Activated CD8-positive, alpha-beta memory T cell treated with anti-CD3 and anti-CD28 coated beads, Interleukin-2, amount 50 U/mL, for 1 hour (primary cell): ENCODE measurements around the gene RBM15.

Experiments used
- DNase-seq: peaks from one replicate; pipeline ENCODE4 v3.0.0-alpha.2; 2020; ENCODE audit errors: extremely low read depth

Gene RBM15

DNA sequence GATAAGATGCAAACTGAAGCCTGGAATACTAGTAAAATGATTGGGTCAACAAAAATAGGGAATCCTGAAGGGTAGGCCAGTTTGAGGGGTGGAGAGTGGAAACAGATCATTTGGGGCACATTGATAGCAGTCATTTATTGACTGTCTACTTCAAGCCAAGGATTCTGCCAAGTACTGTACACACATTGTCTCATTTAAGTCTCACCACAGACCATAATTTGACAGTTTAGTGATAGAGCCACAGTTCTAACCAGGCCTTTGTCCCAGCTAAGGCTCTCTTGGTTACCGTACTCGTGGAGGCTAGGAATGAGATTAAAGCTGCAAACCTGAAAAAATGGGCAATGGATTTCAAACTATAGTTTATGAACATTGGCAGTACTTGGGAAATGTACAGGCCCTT is 11.2 kb downstream of the RBM15 start:
- no peak for DNase-seq

DNA sequence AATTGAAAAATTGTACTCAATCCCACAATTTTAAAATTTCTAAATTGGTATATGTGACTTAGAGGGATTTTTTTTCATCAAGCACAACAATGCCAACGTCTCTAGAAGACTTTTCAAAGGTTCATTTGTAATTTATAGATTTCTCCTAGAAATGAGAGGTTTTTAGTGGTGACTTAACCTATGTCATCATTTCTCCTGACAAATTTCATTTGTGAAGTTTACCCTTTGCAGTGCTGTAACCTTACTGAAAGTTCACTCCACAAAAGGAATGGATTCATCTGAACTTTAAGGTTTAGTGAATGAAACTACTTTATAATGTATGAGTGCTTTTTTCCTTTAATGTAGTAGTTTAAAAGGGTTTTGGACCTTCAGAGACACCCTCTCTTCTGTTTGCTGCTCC is 16.1 kb downstream of the RBM15 start:
- no peak for DNase-seq

GRCh38 chr1:110356379-110356778 is 17.2 kb downstream of the RBM15 start:
- DNase-seq = no peak

GRCh38 chr1:110360431-110360830 is 21.3 kb downstream of the RBM15 start:
- DNase-seq = no peak

- no peak for DNase-seq
Measured at GRCh38 chr1:110361856-110362255, 22.7 kb downstream of the RBM15 start.

DNA sequence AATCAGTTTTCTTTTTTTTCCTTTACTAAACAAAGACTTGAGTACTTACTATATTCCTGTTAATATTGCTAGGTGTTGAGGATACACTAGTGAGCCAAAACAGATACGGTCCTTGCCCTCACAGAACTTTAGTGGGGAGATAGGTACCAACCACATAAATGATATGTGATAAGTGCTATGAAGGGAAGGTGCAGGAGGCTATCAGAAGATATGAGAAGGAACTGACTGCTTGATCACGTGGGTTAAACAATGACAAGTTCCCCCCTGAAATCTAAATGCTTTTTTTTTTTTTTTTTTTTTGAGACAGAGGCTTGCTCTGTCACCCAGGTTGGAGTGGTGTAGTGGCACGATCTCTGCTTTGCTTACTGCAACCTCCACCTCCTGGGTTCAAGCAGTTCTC is 25.0 kb downstream of the RBM15 start:
- DNase-seq = no peak

- no peak for DNase-seq
Measured at GRCh38 chr1:110370827-110371226, 31.6 kb downstream of the RBM15 start.

GRCh38 chr1:110375490-110375889 is 36.3 kb downstream of the RBM15 start:
- no peak for DNase-seq

- DNase-seq = no peak
Measured at GRCh38 chr1:110380672-110381283, 41.6 kb downstream of the RBM15 start.

DNA sequence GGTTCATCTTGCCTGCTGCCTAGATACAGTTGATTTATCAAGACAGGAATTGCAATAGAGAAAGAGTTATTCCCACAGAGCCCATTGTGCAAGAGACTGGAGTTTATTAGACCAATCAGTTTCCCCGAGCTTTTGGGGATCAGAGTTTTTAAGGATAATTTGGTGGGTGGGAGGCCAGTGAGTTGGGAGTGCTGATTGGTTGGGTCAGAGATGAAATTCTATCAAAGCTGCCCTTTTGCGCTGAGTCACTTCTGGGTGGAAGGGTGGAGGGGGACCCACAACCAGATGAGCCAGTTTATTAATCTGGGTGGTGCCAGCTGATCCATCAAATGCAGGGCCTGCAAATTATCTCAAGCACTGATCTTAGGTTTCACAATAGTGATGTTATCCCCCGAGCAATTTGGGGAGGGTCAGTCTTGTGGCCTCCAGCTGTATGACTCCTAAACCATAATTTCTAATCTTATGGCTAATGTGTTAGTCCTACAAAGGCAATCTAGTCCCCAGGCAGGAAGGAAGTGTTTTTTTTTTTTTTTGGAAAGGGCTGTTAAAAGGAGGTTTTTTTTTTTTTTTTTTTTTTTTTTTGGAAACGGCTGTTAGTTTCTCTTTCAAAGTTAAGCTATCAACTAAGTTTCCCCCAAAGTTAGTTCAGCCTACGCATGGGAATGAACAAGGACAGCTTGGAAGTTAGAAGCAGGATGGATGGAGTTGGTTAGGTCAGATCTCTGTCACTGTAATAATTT is 44.2 kb downstream of the RBM15 start:
- no peak for DNase-seq

DNA sequence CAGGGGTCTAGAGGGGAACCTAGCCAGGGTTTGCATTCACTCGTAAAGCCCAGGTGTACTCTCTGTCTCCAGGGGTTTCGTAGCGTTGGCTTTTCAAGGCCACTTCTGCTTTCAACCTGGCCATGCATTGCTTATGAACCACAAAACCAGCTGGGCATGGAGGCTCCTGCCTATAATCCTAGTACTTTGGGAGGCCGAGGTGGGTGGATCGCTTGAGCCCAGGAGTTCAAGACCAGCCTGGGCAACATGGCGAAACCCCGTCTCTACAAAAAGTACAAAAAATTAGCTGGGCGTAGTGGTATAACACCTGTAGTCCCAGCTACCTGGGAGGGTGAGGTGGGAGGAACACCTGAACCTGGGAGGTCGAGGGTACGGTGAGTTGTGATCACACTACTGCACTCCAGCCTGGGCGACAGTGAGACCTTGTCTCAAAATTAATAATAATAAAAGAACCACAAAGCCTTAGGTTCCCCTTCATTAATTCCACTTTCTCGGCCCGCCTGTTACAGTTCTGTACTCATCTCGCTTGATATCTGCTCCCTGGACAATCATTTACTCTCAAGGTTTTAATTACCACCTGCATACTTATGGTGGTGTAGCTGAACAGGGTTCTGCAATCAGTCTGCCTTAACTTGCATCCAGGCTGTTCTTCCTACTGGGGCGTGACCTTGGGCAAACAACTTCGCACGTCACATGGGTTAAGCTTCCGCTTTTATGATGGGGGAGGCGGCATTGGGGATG is 45.6 kb downstream of the RBM15 start:
- no peak for DNase-seq

DNA sequence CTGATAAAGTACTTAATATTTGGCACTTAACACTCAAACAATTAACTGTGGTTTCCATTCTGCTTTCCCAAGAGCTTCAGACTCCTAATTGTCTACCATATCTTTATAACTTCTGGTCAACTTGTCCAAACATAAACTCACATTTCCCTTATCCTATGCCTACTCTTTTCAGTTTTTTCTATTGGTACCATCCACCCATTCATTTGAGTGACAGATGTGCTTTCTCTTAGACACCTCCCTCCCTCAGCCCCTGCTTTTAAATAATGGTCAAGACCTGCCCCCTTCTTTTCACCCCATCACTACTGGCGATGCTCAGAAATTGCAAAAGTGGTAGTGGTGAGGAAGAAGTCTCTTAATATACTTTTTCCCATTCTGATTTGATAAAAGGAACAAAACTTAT is 46.2 kb downstream of the RBM15 start:
- DNase-seq = no peak

DNA sequence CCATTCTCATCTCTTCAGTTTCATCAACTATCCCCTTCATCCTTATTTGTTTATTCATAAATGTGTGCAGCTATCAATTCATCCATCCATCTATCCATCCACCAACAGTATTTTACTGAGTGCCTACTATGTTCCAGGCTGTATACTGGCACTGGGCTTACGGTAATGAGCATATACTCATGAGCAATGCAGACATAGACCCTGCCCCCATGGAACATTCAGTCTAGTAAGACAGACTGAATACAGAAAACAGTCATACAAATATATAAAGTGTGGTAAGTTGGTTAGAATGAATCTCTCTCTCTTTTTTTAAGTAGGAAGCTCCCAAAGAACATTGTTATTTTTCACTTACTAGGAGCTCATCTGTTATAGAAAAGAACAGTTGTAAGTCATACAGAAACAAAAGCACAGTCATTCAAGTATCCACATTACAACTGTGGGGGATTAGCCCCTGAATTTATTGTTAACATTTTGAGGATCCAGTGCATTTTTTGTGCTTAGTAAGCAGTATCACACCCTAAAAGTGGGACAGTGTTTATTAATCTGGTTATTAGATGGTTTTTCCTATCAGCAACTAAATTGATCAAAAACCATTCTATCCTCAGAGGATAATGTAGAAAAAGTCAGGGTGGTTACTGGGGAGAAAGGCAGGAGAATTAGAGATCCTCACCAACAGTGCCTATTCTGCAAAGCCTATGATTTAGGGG is 48.0 kb downstream of the RBM15 start:
- DNase-seq = no peak

DNA sequence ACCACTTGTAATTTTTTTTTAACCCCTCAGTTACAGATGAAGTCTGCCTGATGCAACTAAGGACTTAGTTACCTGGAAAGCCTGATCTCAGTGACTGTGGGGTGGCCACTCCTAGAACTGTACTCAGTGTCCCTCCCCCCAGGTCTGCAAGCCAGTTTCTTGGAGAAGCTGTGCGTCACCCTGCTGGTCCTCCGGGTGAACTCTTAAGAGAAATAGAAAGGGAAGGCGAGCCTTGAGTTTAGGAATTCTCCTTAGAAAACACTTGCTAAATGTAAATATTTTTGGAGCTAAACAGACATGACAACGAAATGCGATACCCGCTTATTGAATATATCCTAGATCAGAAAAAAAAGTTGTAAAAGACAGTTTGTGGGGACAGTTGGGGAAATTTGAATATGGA is 50.9 kb downstream of the RBM15 start:
- no peak for DNase-seq

GRCh38 chr1:110390692-110391245 is 51.6 kb downstream of the RBM15 start, which contains the start of gene SLC16A4:
Gene SLC16A4 (minus strand): TSS chr1:110391026. CDS start chr1:110389323, 1,703 bp downstream.
- no peak for DNase-seq

GRCh38 chr1:110393286-110393685 is 54.1 kb downstream of the RBM15 start:
- no peak for DNase-seq

- DNase-seq = no peak
Measured at GRCh38 chr1:110393691-110394492, 54.7 kb downstream of the RBM15 start.

DNA sequence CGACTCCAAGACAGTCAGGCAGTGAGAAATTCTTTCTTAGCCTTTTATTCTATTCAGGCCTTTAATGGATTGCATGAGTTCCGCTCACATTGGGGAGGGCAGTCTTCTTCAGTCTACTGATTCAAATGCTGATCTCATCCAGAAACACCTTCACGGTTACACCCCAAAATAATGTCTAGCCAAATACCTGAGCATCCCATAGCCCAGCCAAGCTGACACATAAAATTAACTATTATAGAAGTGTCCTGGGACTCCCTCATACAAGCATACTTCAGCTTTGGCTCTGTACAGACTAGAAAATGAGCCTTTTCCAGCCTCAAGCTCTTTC is 55.3 kb downstream of the RBM15 start:
- DNase-seq = no peak
